K562 (cell line): ENCODE measurements around the gene AKAP13. TPM values are rescaled to one million over a fixed set of nuclear protein-coding genes. Genes with fewer than 3 reads are reported as not detected.
A peak's percentile ranks its signal among the peaks of the same experiment; 100 is the strongest.

Experiments used
- ATAC-seq: fragments of 200-7000 bp; cut with Tn5 transposase; 3 replicates; pipeline ENCODE4 v1.9.1; 2020; ENCODE audit warnings: moderate library complexity
- BruUV-seq: library from RNA; stranded (reverse); fragments of 400-500 nt; replicated peaks from 2 replicates; lab custom pipeline; 2021; lab: Mats Ljungman, UMichigan
- CTCF ChIA-PET: fragments of 300-600 bp; formaldehyde crosslinking; extraction: SDS; loops from one replicate; lab custom pipeline; 2021; ENCODE audit warnings: low intra/inter-chr PET ratio; lab: Yijun Ruan, JAX
- POLR2A ChIA-PET: fragments of 300-600, 350-650 bp; sonication (Branson Sonifier 250); formaldehyde crosslinking; extraction: SDS; loops from one replicate; lab custom pipeline; 2021; ENCODE audit warnings: antibody characterized with exemption, inconsistent platforms; lab: Yijun Ruan, JAX
- DNase-seq, 4 experiments: peaks; one replicate each; pipeline versions ENCODE4 v3.0.0 to v3.0.0-alpha.2; 2011 to 2018; ENCODE audit warnings: low spot score in 3 of 4, mixed read lengths in 3 of 4; ENCODE audit errors: extremely low read depth in 1 of 4
- FAIRE-seq: peaks from 2 replicates; lab custom pipeline; 2011; peaks lifted over from hg19 to GRCh38; lab: Jason Lieb, UNC
- H2AFZ ChIP-seq: 2 replicates; pipeline ENCODE4 v1.6.0; 2011; ENCODE audit warnings: low read depth, low read length, control low read depth, inconsistent platforms
- H3K27ac ChIP-seq: fragments of 200-600 bp; 3 replicates; pipeline ENCODE4 v1.8.0; 2011; ENCODE audit warnings: low read depth, mild to moderate bottlenecking, control low read depth, inconsistent platforms, low read length, moderate library complexity, mixed read lengths; ENCODE audit errors: extremely low read depth
- H3K27me3 ChIP-seq, 2 experiments: fragments of 300-600 bp in 1 of 2; 2 replicates in 1 of 2; 3 replicates in 1 of 2; pipeline versions ENCODE4 v1.6.0 to v1.8.0; 2011; ENCODE audit warnings: inconsistent platforms in 2 of 2, low read length in 2 of 2, mild to moderate bottlenecking in 1 of 2, mixed read lengths in 1 of 2, moderate library complexity in 1 of 2; ENCODE audit not compliant: control insufficient read depth in 2 of 2, insufficient read depth in 2 of 2
- H3K36me3 ChIP-seq: fragments of 300-600 bp; 3 replicates; pipeline ENCODE4 v1.8.0; 2011; ENCODE audit warnings: mild to moderate bottlenecking, low read length, inconsistent platforms; ENCODE audit not compliant: control insufficient read depth, insufficient read depth
- H3K4me1 ChIP-seq, 2 experiments: fragments of 200-600 bp in 1 of 2; replicated peaks in 1 of 2; 2 replicates in 1 of 2; 3 replicates in 1 of 2; pipeline versions ENCODE4 v1.5.1 to v1.8.0; 2011; ENCODE audit warnings: inconsistent platforms in 2 of 2, low read length in 2 of 2, mild to moderate bottlenecking in 1 of 2, mixed read lengths in 1 of 2, moderate library complexity in 1 of 2; ENCODE audit not compliant: control insufficient read depth in 2 of 2, insufficient read depth in 2 of 2
- H3K4me2 ChIP-seq: 2 replicates; pipeline ENCODE4 v1.6.1; 2011; ENCODE audit warnings: low read length, control low read depth, inconsistent platforms, mixed read lengths; ENCODE audit not compliant: insufficient read depth
- H3K4me3 ChIP-seq: fragments of 200-600 bp; sonication (generic), shearing (Covaris generic); 2 replicates; pipeline ENCODE4 v1.5.1; 2016; ENCODE audit warnings: control low read depth, inconsistent platforms
- H3K79me2 ChIP-seq: fragments of 200-600 bp; 3 replicates; pipeline ENCODE4 v1.8.0; 2011; ENCODE audit warnings: low read length, inconsistent platforms; ENCODE audit not compliant: control insufficient read depth, insufficient read depth
- H3K9ac ChIP-seq, 2 experiments: 2 replicates each; pipeline versions ENCODE4 v1.6.0 to v1.6.1; 2011; ENCODE audit warnings: low read depth in 2 of 2, low read length in 2 of 2, control low read depth in 1 of 2, inconsistent platforms in 1 of 2, mild to moderate bottlenecking in 1 of 2, mixed read lengths in 1 of 2; ENCODE audit not compliant: insufficient read depth in 1 of 2
- H3K9me1 ChIP-seq: one replicate; pipeline ENCODE4 v1.6.0; 2011; ENCODE audit warnings: inconsistent platforms, mild to moderate bottlenecking, low read length, moderate library complexity; ENCODE audit not compliant: control insufficient read depth, insufficient read depth
- H3K9me3 ChIP-seq: replicated peaks from 2 replicates; pipeline ENCODE4 v1.5.1; 2011; ENCODE audit warnings: low read depth, low read length, inconsistent platforms; ENCODE audit not compliant: control insufficient read depth, insufficient read depth
- H4K20me1 ChIP-seq: replicated peaks from 2 replicates; pipeline ENCODE4 v1.6.1; 2011; ENCODE audit warnings: low read length, inconsistent platforms, mixed read lengths; ENCODE audit not compliant: control insufficient read depth, insufficient read depth
- ATF3 ChIP-seq, 2 experiments: fragments of 450-650 bp in 1 of 2; sonication (generic) in 1 of 2; formaldehyde crosslinking in 1 of 2; IDR thresholded peaks in 1 of 2; conservative IDR thresholded peaks in 1 of 2; 2 replicates each; pipeline versions ENCODE4 v1.6.1 to v1.8.1; 2016 to 2023; ENCODE audit warnings: mild to moderate bottlenecking in 2 of 2, moderate library complexity in 2 of 2, inconsistent platforms in 1 of 2, missing genetic modification reagents in 1 of 2
- BRD4 ChIP-seq: fragments of 200-600 bp; sonication (generic); IDR thresholded peaks from 2 replicates; pipeline ENCODE4 v1.6.1; 2017; ENCODE audit warnings: inconsistent platforms
- GATAD2B ChIP-seq: fragments of 450-650 bp; IDR thresholded peaks from 2 replicates; pipeline ENCODE4 v1.6.1; 2017; ENCODE audit warnings: mild to moderate bottlenecking, borderline replicate concordance
- HDAC8 ChIP-seq: fragments of 450-650 bp; IDR thresholded peaks from 2 replicates; pipeline ENCODE4 v1.6.1; 2016; ENCODE audit warnings: mild to moderate bottlenecking, missing genetic modification characterization, moderate library complexity, missing compliant biosample characterization
- KLF13 ChIP-seq: fragments of 450-650 bp; IDR thresholded peaks from 2 replicates; pipeline ENCODE4 v1.6.1; 2016; ENCODE audit warnings: missing genetic modification characterization, low read depth, mild to moderate bottlenecking, missing compliant biosample characterization, moderate library complexity, borderline replicate concordance
- MAFG ChIP-seq: fragments of 450-650 bp; conservative IDR thresholded peaks from 2 replicates; pipeline ENCODE4 v1.6.1; 2016; ENCODE audit warnings: missing genetic modification characterization, missing compliant biosample characterization
- NCOA2 ChIP-seq, 2 experiments: fragments of 450-650 bp; IDR thresholded peaks; 2 replicates each; pipeline ENCODE4 v1.6.1; 2018; ENCODE audit warnings: mild to moderate bottlenecking in 2 of 2, moderate library complexity in 1 of 2; ENCODE audit not compliant: partially characterized antibody in 2 of 2
- PHF21A ChIP-seq: fragments of 450-650 bp; IDR thresholded peaks from 2 replicates; pipeline ENCODE4 v1.6.1; 2017; ENCODE audit warnings: low read depth, borderline replicate concordance
- PTBP1 ChIP-seq: fragments of 200-400 bp; formaldehyde crosslinking; IDR thresholded peaks from 2 replicates; pipeline ENCODE4 v1.6.1; 2017; ENCODE audit warnings: low read depth, low read length
- PTRF ChIP-seq: fragments of 450-650 bp; IDR thresholded peaks from 2 replicates; pipeline ENCODE4 v1.6.1; 2016; ENCODE audit warnings: mild to moderate bottlenecking, missing genetic modification characterization, missing compliant biosample characterization
- RBM22 ChIP-seq: fragments of 200-400 bp; formaldehyde crosslinking; IDR thresholded peaks from 2 replicates; pipeline ENCODE4 v1.6.1; 2018; ENCODE audit warnings: low read length, low read depth; ENCODE audit not compliant: poor library complexity, severe bottlenecking
- ZBTB12 ChIP-seq: fragments of 250-450 bp; sonication (Bioruptor Pico); IDR thresholded peaks from 2 replicates; pipeline ENCODE4 v1.4.0; 2020
- ZBTB7A ChIP-seq: IDR thresholded peaks from 2 replicates; pipeline ENCODE4 v1.6.1; 2011; ENCODE audit warnings: low read depth, mild to moderate bottlenecking, low read length, moderate library complexity, borderline replicate concordance; ENCODE audit not compliant: control insufficient read depth
- ZNF140 ChIP-seq: fragments of 250-450 bp; sonication (Bioruptor Pico); IDR thresholded peaks from 2 replicates; pipeline ENCODE4 v1.8.0; 2021; ENCODE audit warnings: moderate library complexity, mild to moderate bottlenecking, inconsistent platforms
- ZNF436 ChIP-seq: fragments of 250-450, 450-650 bp; sonication (Bioruptor Pico); formaldehyde crosslinking; IDR thresholded peaks from 2 replicates; pipeline ENCODE4 v1.7.0; 2020; ENCODE audit warnings: mild to moderate bottlenecking
- WGBS: fragments of 100-300 bp; shearing (Covaris generic); methylation state at CpG from one replicate; pipeline ENCODE4 v1.1.6; 2016; ENCODE audit warnings: low coverage, mixed read lengths; ENCODE audit not compliant: insufficient coverage; ENCODE audit errors: missing lambda C conversion rate; 5-methylcytosine and 5-hydroxymethylcytosine counted together
- in situ Hi-C: fragments of 300-500 bp; cut with MboI; formaldehyde crosslinking; loops from 4 replicates; pipeline ENCODE4 v1.15.0; 2018; ENCODE audit warnings: inconsistent platforms, mixed read lengths
- intact Hi-C: fragments of 100-400 bp; cut with micrococcal nuclease; formaldehyde crosslinking; loops from 2 replicates; pipeline ENCODE4 v1.14.2; 2022
- polyA plus RNA-seq, 8 experiments: library from polyadenylated mRNA; depleted of rRNA in 4 of 8; stranded (reverse) in 5 of 8; unstranded in 3 of 8; fragments of >200 nt; fragmentation: Nextera tagmentation in 2 of 8; fragmentation: Illumina TruSeq in 1 of 8; extraction: Ambion mirVana in 2 of 8; extraction: Trizol in 1 of 8; gene quantifications; 2 replicates each; pipeline versions ENCODE4 v1.2.1 to v1.2.3, GENCODE V29; 2011 to 2014; ENCODE audit warnings: inconsistent platforms in 1 of 8, missing spikeins in 1 of 8
- total RNA-seq, 7 experiments: library from RNA; depleted of rRNA in 6 of 7; stranded (reverse); fragments of >200 nt in 6 of 7; fragmentation: Illumina TruSeq in 2 of 7; extraction: Trizol in 2 of 7; gene quantifications; 2 replicates each; pipeline versions ENCODE4 v1.2.1 to v1.2.3, GENCODE V29; 2011 to 2021; ENCODE audit warnings: low replicate concordance in 1 of 7
- TF ChIP-seq, protein P1 (sequence below): sonication (generic); formaldehyde crosslinking; IDR thresholded peaks from 2 replicates; pipeline ENCODE4 v1.8.1; 2022; ENCODE audit warnings: missing genetic modification reagents
- TF ChIP-seq, protein P2 (sequence below): sonication (generic); formaldehyde crosslinking; IDR thresholded peaks from 2 replicates; pipeline ENCODE4 v1.8.1; 2022; ENCODE audit warnings: missing genetic modification reagents

Gene AKAP13
- total and polyA plus RNA-seq, 9 of the 15 experiments (the other 6 are each of a cell fraction or from before 2014, with no cell fraction given), result 0.03 to 1.7 (median 0.42) TPM

GRCh38 chr15:85494048-85494777, 113.8 kb downstream of the AKAP13 start (continued):
- TF ChIP-seq ATF3 (IDR thresholded peaks at IDR 0.05) (peak; percentile 53), ATF3 (CRISPR knock-in tag; conservative IDR thresholded peaks at IDR 0.05) (no peak), HDAC8 (no peak), MAFG (tag) (peak; percentile 71), PHF21A (no peak), GATAD2B (no peak), ZBTB7A (no peak)
- TF ChIP-seq, protein P1, sequence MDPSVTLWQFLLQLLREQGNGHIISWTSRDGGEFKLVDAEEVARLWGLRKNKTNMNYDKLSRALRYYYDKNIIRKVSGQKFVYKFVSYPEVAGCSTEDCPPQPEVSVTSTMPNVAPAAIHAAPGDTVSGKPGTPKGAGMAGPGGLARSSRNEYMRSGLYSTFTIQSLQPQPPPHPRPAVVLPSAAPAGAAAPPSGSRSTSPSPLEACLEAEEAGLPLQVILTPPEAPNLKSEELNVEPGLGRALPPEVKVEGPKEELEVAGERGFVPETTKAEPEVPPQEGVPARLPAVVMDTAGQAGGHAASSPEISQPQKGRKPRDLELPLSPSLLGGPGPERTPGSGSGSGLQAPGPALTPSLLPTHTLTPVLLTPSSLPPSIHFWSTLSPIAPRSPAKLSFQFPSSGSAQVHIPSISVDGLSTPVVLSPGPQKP (CRISPR knock-in tag), result no peak

DNA sequence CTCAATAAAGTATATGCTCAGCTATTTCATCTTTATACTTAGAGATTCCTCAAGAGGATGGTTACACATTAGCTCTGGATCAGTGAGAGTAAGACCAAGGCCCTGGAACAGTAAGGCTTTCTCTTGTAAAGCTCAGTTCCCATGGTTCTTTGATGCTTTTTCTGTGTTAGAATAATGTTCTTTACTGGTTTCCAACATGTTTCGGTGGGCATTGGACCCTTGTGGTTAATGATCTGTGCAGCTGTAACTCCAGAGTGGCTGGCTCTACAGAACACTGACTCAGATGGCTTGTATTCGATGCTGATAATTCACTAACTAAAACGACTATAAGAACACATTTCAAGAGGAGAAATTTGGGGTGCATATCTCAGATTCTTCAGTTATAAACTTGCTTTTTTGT, 114.7 kb downstream of the AKAP13 start:
- DNase-seq, result no peak
- H3K4me2 ChIP-seq, result no peak overlapping the region
- no peaks in the 10 kb centered on the region for H3K79me2 ChIP-seq
- no TSS peak for BruUV-seq
- ChIA-PET POLR2A (no interaction called here), CTCF (no interaction called here)
- H3K27ac ChIP-seq, result no peak overlapping the region
- ATAC-seq, result no peak
- no peaks in the 10 kb centered on the region for H4K20me1 ChIP-seq
- H2AFZ ChIP-seq, result no peak overlapping the region
- H3K36me3 ChIP-seq, result no peaks in the 10 kb centered on the region
- 0% methylated on average over 3 of the region's 3 CpGs for WGBS
- H3K4me1 ChIP-seq, result no peaks in the 10 kb centered on the region
- intact Hi-C loops (no loop called here), in situ Hi-C loops (no loop called here)
- no peaks in the 10 kb centered on the region for H3K9me1 ChIP-seq
- no peaks in the 10 kb centered on the region for H3K27me3 ChIP-seq
- H3K9ac ChIP-seq, result no peak overlapping the region
- FAIRE-seq, result no peak
- no peaks in the 10 kb centered on the region for H3K9me3 ChIP-seq
- TF ChIP-seq PTBP1, result no peak
- TF ChIP-seq ZBTB12 (CRISPR knock-in tag), result no peak
- no peak for TF ChIP-seq BRD4
- TF ChIP-seq, protein P2, sequence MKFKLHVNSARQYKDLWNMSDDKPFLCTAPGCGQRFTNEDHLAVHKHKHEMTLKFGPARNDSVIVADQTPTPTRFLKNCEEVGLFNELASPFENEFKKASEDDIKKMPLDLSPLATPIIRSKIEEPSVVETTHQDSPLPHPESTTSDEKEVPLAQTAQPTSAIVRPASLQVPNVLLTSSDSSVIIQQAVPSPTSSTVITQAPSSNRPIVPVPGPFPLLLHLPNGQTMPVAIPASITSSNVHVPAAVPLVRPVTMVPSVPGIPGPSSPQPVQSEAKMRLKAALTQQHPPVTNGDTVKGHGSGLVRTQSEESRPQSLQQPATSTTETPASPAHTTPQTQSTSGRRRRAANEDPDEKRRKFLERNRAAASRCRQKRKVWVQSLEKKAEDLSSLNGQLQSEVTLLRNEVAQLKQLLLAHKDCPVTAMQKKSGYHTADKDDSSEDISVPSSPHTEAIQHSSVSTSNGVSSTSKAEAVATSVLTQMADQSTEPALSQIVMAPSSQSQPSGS (CRISPR knock-in tag), result no peak
- TF ChIP-seq PTRF (tag), result no peak
- no peak for TF ChIP-seq NCOA2 (IDR thresholded peaks at IDR 0.05; ENCODE audit: partially characterized antibody in 2 of 2)
- no peak for TF ChIP-seq ZNF140 (CRISPR knock-in tag)
- TF ChIP-seq ZNF436, result no peak
- TF ChIP-seq RBM22, result no peak
- no peak for TF ChIP-seq KLF13
- H3K4me3 ChIP-seq, result no peak overlapping the region
